NCI-H524 (cell line): ENCODE data around the gene SLC6A7.
A peak's percentile ranks its signal among the peaks of the same experiment; 100 is the strongest.
"Not testable (repeated sequence)": the region's sequence is repeated elsewhere in the genome, so short reads cannot be mapped to it uniquely, and the experiment has no call there.

Source experiments
- DNase-seq, 2 experiments: peaks; one replicate each; lab custom pipeline; 2025; lab: John Stamatoyannopoulos, UW

Gene SLC6A7

GRCh38 chr5:150217873-150218692 lies 28.2 kb downstream of the SLC6A7 start:
- DNase-seq, result peak; percentile 18 to 70

- no peak for DNase-seq
Measured at GRCh38 chr5:150218693-150219035, 28.8 kb downstream of the SLC6A7 start.

- no peak for DNase-seq
Measured at GRCh38 chr5:150219142-150219541, 29.3 kb downstream of the SLC6A7 start.

- DNase-seq, result no peak
Measured at GRCh38 chr5:150219861-150220260, 30.0 kb downstream of the SLC6A7 start.

- DNase-seq, result no peak
Measured at GRCh38 chr5:150221471-150221870, 31.6 kb downstream of the SLC6A7 start.

GRCh38 chr5:150222906-150223305 lies 33.0 kb downstream of the SLC6A7 start:
- DNase-seq, result no peak

GRCh38 chr5:150223474-150223873 lies 33.6 kb downstream of the SLC6A7 start:
- no peak for DNase-seq

- no peak for DNase-seq
Measured at GRCh38 chr5:150224483-150225027, 34.7 kb downstream of the SLC6A7 start.

- no peak for DNase-seq
Measured at GRCh38 chr5:150227036-150227435, 37.2 kb downstream of the SLC6A7 start.

- DNase-seq, result no peak
Measured at GRCh38 chr5:150227606-150228273, 37.9 kb downstream of the SLC6A7 start.

GRCh38 chr5:150229571-150229970 lies 39.7 kb downstream of the SLC6A7 start:
- no peak for DNase-seq

- DNase-seq, result no peak
Measured at GRCh38 chr5:150230842-150231241, 41.0 kb downstream of the SLC6A7 start.

- DNase-seq, result not testable (repeated sequence)
Measured at GRCh38 chr5:150233706-150234105, 43.8 kb downstream of the SLC6A7 start.

- DNase-seq, result no peak
Measured at GRCh38 chr5:150234576-150235499, 45.0 kb downstream of the SLC6A7 start.

GRCh38 chr5:150235500-150235854 lies 45.6 kb downstream of the SLC6A7 start:
- peak in 1 of 2 experiments; percentile 63 for DNase-seq

- DNase-seq, result no peak
Measured at GRCh38 chr5:150236313-150236712, 46.5 kb downstream of the SLC6A7 start.

- DNase-seq, result no peak
Measured at GRCh38 chr5:150236981-150237754, 47.3 kb downstream of the SLC6A7 start.

- DNase-seq, result peak in 1 of 2 experiments; percentile 9
Measured at GRCh38 chr5:150238646-150239045, 48.8 kb downstream of the SLC6A7 start.

GRCh38 chr5:150239099-150239793 lies 49.4 kb downstream of the SLC6A7 start:
- DNase-seq, result no peak

- no peak for DNase-seq
Measured at GRCh38 chr5:150239794-150240122, 49.9 kb downstream of the SLC6A7 start.
